NCI-H1092 treated with DMSO at 0.1 percent for 48 hours (cell line): ENCODE data around the gene PRKCI.
"Not testable (repeated sequence)": the region's sequence is repeated elsewhere in the genome, so short reads cannot be mapped to it uniquely, and the experiment has no call there.

ENCODE experiments used
- DNase-seq: peaks from one replicate; lab custom pipeline; 2025; lab: John Stamatoyannopoulos, UW

The PRKCI gene

DNA sequence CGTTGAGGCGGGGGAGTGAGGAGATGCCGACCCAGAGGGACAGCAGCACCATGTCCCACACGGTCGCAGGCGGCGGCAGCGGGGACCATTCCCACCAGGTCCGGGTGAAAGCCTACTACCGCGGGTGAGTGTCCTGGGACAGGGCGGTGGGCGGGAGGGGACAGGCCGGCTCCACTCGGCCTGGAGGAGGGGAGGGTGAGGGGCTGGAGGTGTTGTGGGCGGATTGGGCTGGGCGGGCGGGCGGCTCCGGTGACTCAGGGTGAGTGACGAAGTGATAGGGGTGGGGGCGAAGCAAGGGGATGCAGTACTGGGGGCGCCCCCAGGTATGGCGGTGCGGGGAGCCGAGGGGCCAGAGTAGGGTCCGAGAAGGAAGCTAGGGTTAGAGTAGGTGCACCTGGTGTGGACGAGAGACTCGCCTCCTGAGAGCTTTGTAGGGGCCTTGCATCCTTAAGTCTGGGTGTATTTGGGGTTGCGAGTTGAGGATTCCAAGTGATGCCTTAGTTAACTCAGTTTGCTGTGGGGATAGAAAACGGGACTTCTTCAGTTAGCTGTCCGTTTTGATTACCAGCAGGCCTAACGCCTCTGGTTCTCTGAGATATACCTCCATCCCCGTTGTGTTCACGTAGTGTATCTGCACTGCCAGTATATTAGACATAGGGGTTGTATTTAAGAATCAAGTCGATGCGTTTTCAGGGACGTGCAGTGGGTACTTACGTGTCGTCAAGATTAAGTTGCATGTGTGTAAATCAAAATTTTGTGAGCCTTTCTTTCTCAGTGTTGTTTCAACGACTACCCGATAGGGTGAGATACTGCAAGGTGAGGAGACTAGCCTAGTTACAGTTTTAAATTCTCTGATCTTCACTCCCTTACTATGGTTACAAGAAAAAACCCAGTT, 670 bp downstream of the PRKCI start:
- peak; percentile 20 for DNase-seq

DNA sequence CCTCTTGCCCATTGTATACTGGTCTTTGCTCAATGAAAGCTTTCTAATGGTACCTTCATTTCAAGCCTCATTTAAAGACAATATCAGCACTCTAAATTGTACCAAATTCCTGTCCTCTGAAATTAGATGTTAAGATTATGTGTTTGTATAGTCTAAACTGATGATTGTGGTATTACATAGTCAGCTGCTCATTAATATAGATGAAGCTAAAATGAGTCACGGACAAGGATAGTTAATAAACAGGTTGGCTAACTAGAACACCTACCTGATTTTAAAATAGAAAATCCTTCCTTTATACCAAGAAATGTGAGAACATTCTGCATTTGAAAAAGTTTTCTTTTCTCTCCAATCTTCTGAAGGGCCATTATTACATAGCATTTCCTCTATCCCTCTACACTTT, 2.9 kb downstream of the PRKCI start:
- no peak for DNase-seq

DNA sequence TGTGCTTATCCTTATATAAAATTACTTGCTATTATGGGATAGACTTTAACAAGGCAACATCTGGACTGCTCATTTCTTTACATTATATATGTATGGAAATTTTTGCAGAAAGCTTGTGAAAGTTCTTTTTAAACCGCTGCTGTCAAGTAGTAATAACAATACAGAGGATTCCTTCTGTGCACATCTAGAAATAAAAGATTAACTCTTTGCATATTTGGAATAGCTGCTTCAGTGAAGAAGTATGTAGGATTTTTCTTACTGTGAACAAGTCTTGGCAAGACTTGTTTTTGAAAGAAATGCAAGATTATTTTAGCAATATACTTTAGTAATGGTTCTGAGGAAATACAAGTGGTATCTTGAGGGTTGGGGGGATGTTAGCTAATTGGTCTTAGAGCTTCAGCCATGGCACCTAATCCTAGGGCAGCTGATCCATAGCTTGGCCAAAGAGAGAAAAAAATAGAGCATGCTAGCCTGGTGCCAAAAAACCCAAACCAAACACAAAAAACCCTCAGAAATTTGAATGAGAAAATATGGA, 4.3 kb downstream of the PRKCI start:
- DNase-seq, result no peak

DNA sequence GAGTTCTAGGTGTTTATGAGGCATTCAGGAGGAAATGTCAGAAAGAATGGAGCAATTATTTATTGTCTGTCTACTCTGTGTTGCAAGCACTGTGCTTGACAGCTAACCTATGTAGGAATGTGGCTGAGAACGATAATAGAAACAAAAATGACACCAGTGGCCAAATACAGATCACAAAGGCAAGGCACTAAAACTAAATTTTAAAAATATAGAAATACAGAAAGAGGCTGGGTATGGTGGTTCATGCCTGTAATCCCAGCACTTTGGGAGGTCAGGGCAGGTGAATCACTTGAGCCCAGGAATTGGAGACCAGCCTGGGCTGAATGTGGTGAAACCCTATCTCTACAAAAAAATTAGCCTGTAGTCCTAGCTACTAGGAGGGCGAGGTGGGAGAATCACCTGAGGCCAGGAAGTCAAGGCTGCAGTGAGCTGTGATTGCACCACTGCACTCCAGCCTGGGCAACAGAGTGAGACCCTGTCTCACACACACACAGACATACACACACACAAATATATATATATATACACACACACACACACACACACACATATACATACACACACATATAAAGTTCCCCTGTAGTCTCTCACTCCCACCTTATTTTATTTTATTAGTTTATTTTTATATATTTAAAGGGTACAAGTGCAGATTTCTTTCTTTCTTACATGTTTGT, 6.0 kb downstream of the PRKCI start:
- no peak for DNase-seq

DNA sequence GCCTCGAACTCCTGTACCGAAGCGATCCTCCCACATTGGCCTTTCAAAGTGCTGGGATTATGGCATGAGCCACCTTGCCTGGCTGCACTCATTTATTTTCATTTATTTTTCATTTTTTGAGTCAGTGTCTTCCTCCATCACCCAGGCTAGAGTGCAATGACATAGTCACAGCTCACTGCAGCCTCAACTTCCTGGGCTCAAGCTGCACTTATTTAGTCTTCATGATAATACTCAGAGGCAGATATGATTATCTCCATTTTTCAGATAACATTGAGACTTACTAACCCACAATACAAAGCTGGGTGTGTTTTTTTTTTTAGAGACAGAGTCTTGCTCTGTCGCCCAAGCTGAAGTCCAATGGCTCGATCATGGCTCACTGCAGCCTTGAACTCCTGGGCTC, 10.0 kb downstream of the PRKCI start:
- no peak for DNase-seq

DNA sequence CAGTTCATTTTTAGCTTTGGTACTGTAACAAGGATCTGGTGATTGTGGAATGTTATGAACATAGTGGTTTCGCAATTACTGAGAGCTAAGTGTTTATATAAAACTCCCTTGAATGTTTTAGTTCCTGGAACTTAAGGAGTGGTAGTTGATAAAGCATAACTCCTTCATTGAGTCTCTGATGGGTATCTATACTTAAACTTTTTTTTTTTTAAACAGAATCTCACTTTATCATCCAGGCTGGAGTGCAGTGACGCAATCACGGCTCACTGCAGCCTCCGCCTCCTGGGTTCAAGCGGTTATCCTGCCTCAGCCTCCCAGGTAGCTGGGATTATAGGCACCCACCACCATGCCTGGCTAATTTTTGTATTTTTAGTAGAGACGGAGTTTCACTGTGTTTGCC, 11.3 kb downstream of the PRKCI start:
- no peak for DNase-seq

DNA sequence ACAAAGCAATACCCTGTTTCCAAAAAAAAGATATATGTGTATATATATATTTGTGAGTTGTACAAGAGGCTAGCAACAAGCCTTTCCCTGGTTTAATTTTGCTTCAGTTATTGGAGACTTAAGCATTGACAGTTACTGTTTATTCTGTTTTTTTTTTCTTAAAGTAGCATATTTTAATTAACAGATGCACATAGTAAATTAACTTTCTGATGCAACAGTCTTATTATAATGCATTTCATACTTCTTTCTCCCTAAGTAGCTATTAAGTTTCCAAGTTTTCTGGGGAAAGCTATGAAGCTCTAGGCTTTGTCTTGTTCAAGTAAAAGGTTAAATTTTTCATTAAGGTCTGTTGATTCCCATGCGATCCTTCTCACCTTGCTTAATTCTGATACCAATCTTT, 17.9 kb downstream of the PRKCI start:
- DNase-seq, result no peak

DNA sequence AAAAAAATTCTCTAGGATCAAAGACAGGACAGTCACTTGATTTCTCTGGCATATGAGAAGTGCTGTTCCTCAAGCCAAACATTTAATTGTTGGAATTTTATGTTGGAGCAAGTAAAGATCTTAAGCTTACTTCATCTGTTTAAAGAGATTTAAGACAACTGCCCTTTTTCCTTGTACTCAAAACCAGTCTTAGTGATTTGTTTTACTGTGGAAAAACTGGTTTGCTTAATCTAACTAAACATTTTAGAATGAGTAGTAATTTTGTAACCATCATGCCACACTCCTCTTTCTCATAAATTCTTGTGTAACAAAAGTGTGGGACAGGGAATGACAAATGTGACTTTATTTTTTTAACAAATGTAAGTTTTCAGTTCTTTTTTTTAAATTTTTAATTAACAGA, 18.4 kb downstream of the PRKCI start:
- DNase-seq, result no peak

DNA sequence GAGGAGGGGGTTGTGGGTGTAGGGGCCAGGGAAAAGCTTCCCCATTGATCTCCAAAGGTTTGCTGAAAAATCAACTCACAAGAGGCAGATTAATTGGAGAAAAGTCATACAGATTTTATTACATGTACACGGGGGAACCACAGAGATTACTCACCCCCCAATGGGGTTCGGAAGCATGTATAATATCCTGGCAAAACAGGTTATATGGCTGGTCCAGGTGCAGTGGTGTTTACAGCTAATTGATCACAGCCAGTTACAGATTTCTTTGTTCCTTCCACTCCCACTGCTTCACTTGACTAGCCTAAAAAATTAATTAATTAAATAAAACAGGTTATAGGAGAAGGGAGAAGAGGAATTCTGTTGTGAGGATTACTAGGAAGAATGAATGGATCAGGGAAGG, 22.4 kb downstream of the PRKCI start:
- DNase-seq, result no peak

DNA sequence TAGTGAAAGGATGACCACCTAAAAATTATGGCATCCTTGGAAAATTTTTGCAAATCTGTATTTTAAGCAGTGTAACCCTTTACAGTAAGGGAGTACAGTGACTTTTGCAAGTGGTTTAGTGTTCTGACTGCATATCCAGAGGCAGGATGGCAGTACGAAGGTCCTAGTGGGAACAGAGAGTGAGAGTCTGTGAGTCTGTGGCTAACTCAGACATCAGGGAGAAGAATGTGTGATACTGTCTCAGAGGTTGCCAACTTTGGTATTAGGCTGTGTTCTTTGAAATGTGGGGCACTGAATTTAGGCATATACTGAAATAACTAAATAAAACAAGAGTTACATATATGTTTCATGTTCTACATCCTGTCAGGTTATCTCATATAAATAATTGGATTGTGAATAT, 25.7 kb downstream of the PRKCI start:
- no peak for DNase-seq

DNA sequence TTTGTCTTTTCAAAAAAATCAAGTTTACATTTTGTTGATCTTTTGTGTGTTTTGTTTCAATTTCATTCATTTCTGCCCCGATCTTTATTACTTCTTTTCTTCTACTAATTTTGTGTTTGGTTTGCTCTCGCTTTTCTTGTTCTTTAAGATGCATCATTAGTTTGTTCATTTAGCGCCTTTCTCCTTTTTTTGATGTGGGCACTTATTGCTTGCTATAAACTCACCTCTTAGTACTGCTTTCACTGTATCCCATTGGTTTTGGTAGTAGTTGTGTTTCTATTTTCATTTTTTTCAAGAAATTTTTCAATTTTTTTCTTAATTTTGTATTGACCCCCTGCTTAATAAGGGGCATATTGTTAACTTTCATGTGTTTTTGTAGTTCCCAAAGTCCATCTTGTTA, 34.4 kb downstream of the PRKCI start:
- DNase-seq, result no peak

DNA sequence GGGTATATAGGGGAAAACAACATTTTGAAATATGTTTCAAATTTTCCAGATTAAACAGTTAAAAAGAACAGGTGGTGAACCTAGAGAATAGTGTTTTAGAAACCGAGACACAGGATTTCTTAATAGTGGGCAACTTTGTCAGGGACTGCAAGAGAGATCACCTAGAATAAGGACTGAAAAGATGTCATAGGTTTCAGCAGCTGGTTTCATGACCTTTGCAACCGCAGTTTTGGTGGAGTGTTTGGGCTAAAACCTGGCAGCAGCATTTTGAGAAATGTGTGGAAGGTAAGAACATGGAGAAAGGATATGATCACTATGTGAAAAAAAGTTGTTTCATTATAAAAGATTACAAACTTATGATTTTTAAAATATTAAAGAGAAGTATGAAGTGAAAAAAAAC, 34.9 kb downstream of the PRKCI start:
- no peak for DNase-seq

DNA sequence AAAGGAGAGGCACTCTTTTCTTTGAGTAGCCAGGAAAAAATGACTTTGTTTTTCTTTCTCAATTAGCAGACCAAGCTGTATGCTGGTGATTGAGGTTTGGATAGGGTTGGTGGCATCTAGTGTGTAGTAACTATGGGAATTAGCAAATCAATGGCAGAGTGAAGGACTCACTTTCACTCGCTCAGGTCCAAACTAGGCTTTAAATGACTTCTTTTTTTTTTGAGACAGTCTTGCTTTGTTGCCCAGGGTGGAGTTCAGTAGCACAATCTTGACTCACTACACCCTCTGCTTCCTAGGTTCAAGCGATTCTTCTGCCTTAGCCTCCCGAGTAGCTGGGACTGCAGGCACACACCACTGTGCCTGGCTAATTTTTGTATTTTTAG, 35.9 kb downstream of the PRKCI start:
- no peak for DNase-seq

DNA sequence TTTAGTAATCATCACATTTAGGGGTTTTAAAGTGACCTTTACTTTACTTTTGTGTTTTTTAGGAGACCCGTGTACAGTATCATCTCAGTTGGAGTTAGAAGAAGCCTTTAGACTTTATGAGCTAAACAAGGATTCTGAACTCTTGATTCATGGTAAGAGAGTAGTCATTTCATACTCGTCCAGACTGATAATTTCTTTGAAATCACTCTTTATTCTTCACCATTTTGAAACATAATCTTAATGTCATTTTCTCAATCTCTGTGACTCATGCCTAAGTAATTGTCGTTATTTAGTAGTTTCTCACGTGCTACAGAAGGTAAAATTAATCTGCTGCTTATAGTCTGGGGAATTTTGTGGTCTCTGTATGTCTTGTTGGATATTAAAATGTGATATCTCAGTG, 37.7 kb downstream of the PRKCI start:
- DNase-seq, result no peak

DNA sequence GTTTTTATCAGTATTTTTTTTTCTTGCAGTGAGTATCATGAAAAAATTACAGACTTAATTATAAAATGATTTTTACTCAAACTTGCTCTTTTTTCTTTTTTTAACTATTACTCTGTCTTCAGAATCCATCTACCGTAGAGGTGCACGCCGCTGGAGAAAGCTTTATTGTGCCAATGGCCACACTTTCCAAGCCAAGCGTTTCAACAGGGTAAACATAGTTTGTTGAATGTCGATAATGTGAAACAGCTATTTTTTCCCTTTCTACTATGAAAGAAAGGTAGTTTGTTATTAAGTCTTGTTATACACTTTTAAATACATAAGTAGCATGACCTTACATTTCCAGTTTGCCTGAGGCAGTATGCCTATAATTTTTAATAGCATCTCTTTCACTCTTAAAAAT, 45.6 kb downstream of the PRKCI start:
- no peak for DNase-seq

DNA sequence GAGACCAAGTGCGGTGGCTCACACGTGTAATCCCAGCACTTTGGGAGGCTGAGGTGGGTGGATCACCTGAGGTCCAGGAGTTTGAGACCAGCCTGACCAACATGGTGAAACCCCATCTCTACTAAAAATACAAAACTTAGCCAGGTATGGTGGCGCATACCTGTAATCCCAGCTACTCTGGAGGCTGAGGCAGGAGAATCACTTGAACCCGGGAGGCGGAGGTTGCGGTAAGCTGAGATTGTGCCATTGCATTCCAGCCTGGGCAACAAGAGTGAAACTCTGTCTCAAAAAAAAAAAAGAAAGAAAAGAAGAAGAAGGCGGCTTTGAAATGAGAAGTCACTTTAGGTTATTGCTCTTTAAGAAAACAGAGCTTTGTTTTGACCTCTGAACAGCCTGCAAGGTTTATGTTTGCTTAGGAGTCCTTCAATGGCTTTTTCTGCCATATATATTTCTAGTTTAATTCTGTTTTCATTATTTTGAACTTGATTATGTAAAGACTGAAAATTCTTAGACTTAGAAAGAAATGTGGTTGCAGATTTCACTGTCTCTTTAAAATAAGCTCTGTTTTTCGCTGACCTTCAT, 47.5 kb downstream of the PRKCI start:
- not testable (repeated sequence) for DNase-seq

DNA sequence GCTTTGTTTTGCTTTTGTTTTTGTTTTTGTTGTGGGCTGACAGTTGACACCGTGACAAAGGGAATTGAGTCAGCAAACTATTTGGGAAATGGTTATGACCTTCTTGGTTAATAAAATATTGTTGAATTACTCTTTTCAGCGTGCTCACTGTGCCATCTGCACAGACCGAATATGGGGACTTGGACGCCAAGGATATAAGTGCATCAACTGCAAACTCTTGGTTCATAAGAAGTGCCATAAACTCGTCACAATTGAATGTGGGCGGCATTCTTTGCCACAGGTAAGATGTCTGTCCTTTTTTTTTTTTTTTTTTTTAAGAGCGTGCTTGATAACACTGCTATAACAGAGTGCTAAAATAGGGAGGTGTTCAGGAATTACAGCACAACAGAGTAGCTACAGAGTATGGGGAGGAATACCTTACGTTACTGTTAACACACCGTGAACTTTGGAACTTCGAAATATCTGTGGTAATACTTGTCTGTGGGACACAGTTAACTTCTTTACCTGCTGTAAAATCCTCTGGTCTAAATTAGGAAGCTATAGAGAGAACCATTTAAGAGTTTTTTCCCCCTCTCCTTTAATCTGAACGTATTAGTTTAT, 48.2 kb downstream of the PRKCI start:
- DNase-seq, result no peak

DNA sequence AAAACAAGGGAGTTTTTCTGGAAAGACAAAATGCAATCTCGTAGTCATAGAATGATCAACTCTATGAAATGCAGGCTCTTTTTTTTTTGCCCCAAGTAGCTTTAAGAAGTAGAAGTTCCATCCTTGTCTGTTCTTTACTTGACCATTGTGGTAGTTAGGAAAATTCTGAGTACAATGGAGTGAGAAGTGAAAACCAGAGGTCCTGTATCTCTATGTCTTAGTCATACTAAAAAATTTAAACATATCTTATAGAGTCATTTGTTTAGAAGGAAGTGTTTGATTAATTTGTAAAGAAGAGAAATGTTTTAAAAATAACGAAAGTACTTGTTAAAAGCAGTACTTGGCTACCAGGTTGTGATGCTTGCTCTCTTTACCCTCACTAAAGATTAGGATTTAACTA, 52.4 kb downstream of the PRKCI start:
- DNase-seq, result no peak

DNA sequence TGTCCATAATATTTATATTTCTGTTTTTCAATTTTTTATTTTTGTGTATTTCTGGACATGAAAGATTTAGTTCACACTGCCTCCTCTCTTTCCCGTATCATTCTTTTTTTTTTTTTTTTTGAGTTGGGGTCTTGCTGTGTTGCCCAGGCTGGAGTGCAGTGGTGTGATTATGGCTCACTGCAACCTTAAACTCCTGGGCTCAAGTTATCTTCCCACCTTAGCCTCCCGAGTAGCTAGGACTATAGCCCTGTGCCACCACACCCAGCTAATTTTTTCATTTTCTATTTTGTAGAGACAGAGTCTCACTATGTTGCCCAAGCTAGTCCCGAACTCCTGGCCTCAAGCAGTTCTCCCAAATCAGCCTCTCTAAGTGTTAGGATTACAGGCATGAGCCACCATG, 53.6 kb downstream of the PRKCI start:
- DNase-seq, result no peak

DNA sequence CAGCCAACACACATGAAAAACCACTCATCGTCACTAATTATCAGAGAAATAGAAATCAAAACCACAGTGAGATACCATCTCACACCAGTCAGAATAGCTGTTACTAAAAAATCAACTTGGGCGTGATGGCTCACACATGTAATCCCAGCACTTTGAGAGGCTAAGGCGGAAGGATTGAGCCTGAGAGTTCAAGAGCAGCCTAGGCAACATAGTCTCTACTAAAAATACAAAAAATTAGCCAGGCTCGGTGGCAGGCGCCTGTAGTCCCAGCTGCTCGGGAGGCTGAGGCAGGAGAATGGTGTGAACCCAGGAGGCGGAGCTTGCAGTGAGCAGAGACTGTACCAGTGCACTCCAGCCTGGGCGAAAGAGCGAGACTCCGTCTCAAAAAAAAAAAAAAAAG, 55.1 kb downstream of the PRKCI start:
- DNase-seq, result not testable (repeated sequence)

DNA sequence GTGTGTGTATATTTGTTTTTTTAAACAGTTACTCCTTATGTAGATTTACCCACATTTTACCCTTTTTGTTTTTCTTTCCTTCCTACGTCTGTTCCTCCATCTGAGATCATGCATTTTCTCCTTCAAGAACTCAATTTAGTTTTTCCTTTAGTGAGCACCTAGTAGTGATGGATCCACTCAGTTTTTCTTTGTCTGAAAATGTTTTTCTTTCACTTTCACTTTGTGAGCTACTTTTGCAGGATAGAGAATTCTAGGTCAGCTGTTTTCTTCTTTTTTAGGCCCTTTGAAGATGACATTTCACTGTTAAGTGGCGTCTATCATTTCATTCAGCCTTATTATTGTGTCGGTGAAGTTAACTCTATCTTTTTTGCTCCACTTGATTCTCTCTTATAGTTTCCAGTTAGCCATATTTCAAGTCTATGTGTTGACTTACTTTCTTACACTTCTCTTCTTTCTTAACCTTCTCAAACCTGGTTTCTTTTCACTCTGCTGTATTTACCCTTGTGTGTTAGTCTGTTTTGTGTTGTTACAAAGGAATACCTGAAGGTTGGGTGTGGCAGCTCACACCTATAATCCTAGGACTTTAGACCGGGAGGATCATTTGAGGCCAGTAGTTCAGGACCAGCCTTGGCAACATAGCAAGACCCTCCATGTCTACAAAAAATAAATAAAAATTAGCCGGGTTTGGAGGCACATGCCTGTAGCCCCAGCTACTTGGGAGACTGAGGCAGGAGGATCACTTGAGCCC, 55.8 kb downstream of the PRKCI start:
- no peak for DNase-seq

DNA sequence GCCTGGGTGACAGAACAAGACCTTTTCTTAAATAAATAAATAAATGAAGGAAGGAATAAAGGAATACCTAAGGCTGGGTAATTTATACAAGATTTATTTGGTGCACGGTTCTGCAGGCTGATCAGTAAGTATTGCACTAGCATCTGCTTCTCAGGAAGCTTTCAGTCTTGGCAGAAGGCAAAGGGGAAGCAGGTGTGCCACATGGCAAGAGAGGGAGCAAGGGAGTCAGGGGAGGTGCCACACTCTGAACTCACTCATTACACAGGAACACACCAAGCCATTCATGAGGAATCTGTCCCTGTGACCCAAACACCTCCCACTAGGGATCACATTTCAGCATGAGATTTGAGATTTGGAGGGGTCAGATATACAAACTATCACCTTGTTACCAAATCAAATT, 56.4 kb downstream of the PRKCI start:
- DNase-seq, result peak; percentile 8
